OCI-LY7 (cell line): Measurements from ENCODE around the gene WNT3A. TPM values are rescaled to one million over a fixed set of nuclear protein-coding genes. Genes with fewer than 3 reads are reported as not detected.

Experiments used
- BruUV-seq: library from RNA; stranded (reverse); fragments of 400-500 nt; replicated peaks from 2 replicates; lab custom pipeline; 2021; lab: Mats Ljungman, UMichigan
- CTCF ChIA-PET: fragments of 300-600 bp; sonication (Branson Sonifier 250); formaldehyde crosslinking; loops from one replicate; lab custom pipeline; 2022; ENCODE audit warnings: antibody characterized with exemption; ENCODE audit not compliant: unreplicated experiment; lab: Charles Lee
- POLR2A ChIA-PET: fragments of 300-600 bp; sonication (Branson Sonifier 250); formaldehyde crosslinking; loops from one replicate; lab custom pipeline; 2022; ENCODE audit warnings: antibody characterized with exemption; lab: Charles Lee
- DNase-seq: peaks from one replicate; pipeline ENCODE4 v3.0.0-alpha.2; 2015; ENCODE audit warnings: low spot score
- H2AFZ ChIP-seq: fragments of 200-600 bp; sonication (generic), shearing (Covaris generic); 2 replicates; pipeline ENCODE4 v1.6.1; 2014; ENCODE audit warnings: mild to moderate bottlenecking, antibody characterized with exemption, low read length, moderate library complexity
- H3K27ac ChIP-seq: fragments of 200-600 bp; sonication (generic); 2 replicates; pipeline ENCODE4 v1.5.1; 2014; ENCODE audit warnings: mixed run types, low read depth, mild to moderate bottlenecking, moderate library complexity, low read length, inconsistent platforms; ENCODE audit not compliant: poor library complexity, severe bottlenecking
- H3K36me3 ChIP-seq: fragments of 200-600 bp; sonication (generic); 2 replicates; pipeline ENCODE4 v1.6.1; 2014; ENCODE audit warnings: mild to moderate bottlenecking, antibody characterized with exemption, low read length, moderate library complexity, mixed read lengths; ENCODE audit not compliant: insufficient read depth
- H3K4me1 ChIP-seq: fragments of 200-600 bp; sonication (generic); 2 replicates; pipeline ENCODE4 v1.5.1; 2014; ENCODE audit warnings: mild to moderate bottlenecking, low read length; ENCODE audit not compliant: insufficient read depth, poor library complexity, severe bottlenecking
- H3K4me2 ChIP-seq: fragments of 200-600 bp; sonication (generic); 2 replicates; pipeline ENCODE4 v1.6.1; 2014; ENCODE audit warnings: mild to moderate bottlenecking, low read length
- H3K4me3 ChIP-seq: fragments of 200-600 bp; sonication (generic); 2 replicates; pipeline ENCODE4 v1.5.1; 2014; ENCODE audit warnings: mild to moderate bottlenecking, low read depth, low read length; ENCODE audit not compliant: poor library complexity, severe bottlenecking
- H3K79me2 ChIP-seq: fragments of 200-600 bp; sonication (generic); 2 replicates; pipeline ENCODE4 v1.6.1; 2016; ENCODE audit warnings: low read depth, mild to moderate bottlenecking, low read length, moderate library complexity, mixed read lengths; ENCODE audit not compliant: insufficient read depth
- H3K9me2 ChIP-seq: fragments of 200-600 bp; sonication (generic); 2 replicates; pipeline ENCODE4 v1.6.1; 2016; ENCODE audit warnings: mild to moderate bottlenecking, low read length, mixed read lengths; ENCODE audit not compliant: insufficient read depth
- H3K9me3 ChIP-seq: fragments of 200-600 bp; sonication (generic); 2 replicates; pipeline ENCODE4 v1.6.1; 2014; ENCODE audit warnings: mild to moderate bottlenecking, mixed run types, low read length, mixed read lengths
- H4K20me1 ChIP-seq: fragments of 200-600 bp; sonication (generic); 2 replicates; pipeline ENCODE4 v1.6.1; 2014; ENCODE audit warnings: mild to moderate bottlenecking, antibody characterized with exemption, low read length, moderate library complexity, mixed read lengths; ENCODE audit not compliant: insufficient read depth
- CTCF ChIP-seq: fragments of 200-600 bp; sonication (generic); conservative IDR thresholded peaks from 2 replicates; pipeline ENCODE4 v1.5.1; 2014; ENCODE audit warnings: mild to moderate bottlenecking, antibody characterized with exemption, low read length, moderate library complexity, mixed read lengths
- EZH2phosphoT487 ChIP-seq: fragments of 200-600 bp; sonication (generic); IDR thresholded peaks from 2 replicates; pipeline ENCODE4 v1.6.1; 2018; ENCODE audit warnings: low read depth, borderline replicate concordance, mild to moderate bottlenecking, mixed run types, antibody characterized with exemption, low read length, moderate library complexity, mixed read lengths
- intact Hi-C: fragments of 100-400 bp; cut with micrococcal nuclease; formaldehyde crosslinking; loops from one replicate; pipeline ENCODE4 v1.10.0; 2022; ENCODE audit not compliant: unreplicated experiment
- total RNA-seq, 2 experiments: library from RNA; depleted of rRNA in 1 of 2; stranded (reverse); fragments of >200 nt in 1 of 2; shearing (Covaris generic) in 1 of 2; gene quantifications; 2 replicates each; pipeline ENCODE4 v1.2.3, GENCODE V29; 2014 to 2022

Gene WNT3A
- total RNA-seq, 2 experiments from 2014 or later, result not detected

- POLR2A ChIA-PET, result no interaction called here
- H3K9me3 ChIP-seq, result no peaks in the 10 kb centered on the region
- H2AFZ ChIP-seq, result no peak overlapping the region
- no peak for DNase-seq
- H3K4me3 ChIP-seq, result no peak overlapping the region
- H4K20me1 ChIP-seq, result no peaks in the 10 kb centered on the region
- CTCF ChIA-PET, result no interaction called here
- no peaks in the 10 kb centered on the region for H3K9me2 ChIP-seq
- no peak overlapping the region for H3K4me2 ChIP-seq
- TF ChIP-seq EZH2phosphoT487 (no peak), CTCF (no peak)
- intact Hi-C loops, result no loop called here
- no peaks in the 10 kb centered on the region for H3K79me2 ChIP-seq
- no peaks in the 10 kb centered on the region for H3K36me3 ChIP-seq
- H3K4me1 ChIP-seq, result peaks cover 4% of the 10 kb centered on the region
- no TSS peak for BruUV-seq
- no peak overlapping the region for H3K27ac ChIP-seq
Observed at GRCh38 chr1:228064741-228065542, 58.1 kb downstream of the WNT3A start.

GRCh38 chr1:228065543-228066347, 58.9 kb downstream of the WNT3A start:
- POLR2A ChIA-PET, result no interaction called here
- intact Hi-C loops, result no loop called here
- H3K36me3 ChIP-seq, result no peaks in the 10 kb centered on the region

More at GRCh38 chr1:228065543-228066347, 58.9 kb downstream of the WNT3A start:
- Histone ChIP-seq H3K4me1 (no peaks in the 10 kb centered on the region), H3K9me3 (no peaks in the 10 kb centered on the region), H3K4me2 (no peak overlapping the region), H3K27ac (no peak overlapping the region), H3K9me2 (no peaks in the 10 kb centered on the region), H4K20me1 (no peaks in the 10 kb centered on the region), H3K79me2 (no peaks in the 10 kb centered on the region), H3K4me3 (no peak overlapping the region), H2AFZ (no peak overlapping the region)
- CTCF ChIA-PET, result interaction anchor here (0.6 kb wide), 1 partner anchor 180 kb away, joined by 4 read pairs; no protein-coding TSS in a partner anchor
- TF ChIP-seq CTCF (no peak), EZH2phosphoT487 (no peak)
- no peak for DNase-seq
- no TSS peak for BruUV-seq
